GM18526 (cell line): ENCODE results near the gene MAPKAPK2.

Experiments used
- POLR2A ChIP-seq: IDR thresholded peaks from 3 replicates; pipeline ENCODE4 v1.6.1; 2011; ENCODE audit not compliant: insufficient read length; ENCODE audit errors: extremely low read depth

Gene MAPKAPK2

GRCh38 chr1:206655471-206655882 is 29.2 kb upstream of the MAPKAPK2 start:
- TF ChIP-seq POLR2A = no peak

GRCh38 chr1:206656936-206657335 is 27.8 kb upstream of the MAPKAPK2 start:
- TF ChIP-seq POLR2A = no peak

- TF ChIP-seq POLR2A = no peak
Measured at GRCh38 chr1:206657751-206658150, 27.0 kb upstream of the MAPKAPK2 start.

- TF ChIP-seq POLR2A = no peak
Measured at GRCh38 chr1:206658264-206658980, 26.3 kb upstream of the MAPKAPK2 start.

GRCh38 chr1:206658981-206659273 is 25.8 kb upstream of the MAPKAPK2 start:
- no peak for TF ChIP-seq POLR2A

GRCh38 chr1:206660136-206660535 is 24.6 kb upstream of the MAPKAPK2 start:
- TF ChIP-seq POLR2A = no peak

GRCh38 chr1:206661161-206661820 is 23.4 kb upstream of the MAPKAPK2 start:
- TF ChIP-seq POLR2A = no peak

- TF ChIP-seq POLR2A = no peak
Measured at GRCh38 chr1:206662396-206663092, 22.2 kb upstream of the MAPKAPK2 start.

- TF ChIP-seq POLR2A = no peak
Measured at GRCh38 chr1:206663362-206663761, 21.3 kb upstream of the MAPKAPK2 start.

- TF ChIP-seq POLR2A = no peak
Measured at GRCh38 chr1:206663832-206664652, 20.7 kb upstream of the MAPKAPK2 start.

GRCh38 chr1:206664740-206665139 is 20.0 kb upstream of the MAPKAPK2 start:
- TF ChIP-seq POLR2A = no peak

- TF ChIP-seq POLR2A = no peak
Measured at GRCh38 chr1:206666031-206666561, 18.6 kb upstream of the MAPKAPK2 start.

- TF ChIP-seq POLR2A = no peak
Measured at GRCh38 chr1:206666954-206667665, 17.6 kb upstream of the MAPKAPK2 start.

GRCh38 chr1:206668351-206668750 is 16.4 kb upstream of the MAPKAPK2 start:
- no peak for TF ChIP-seq POLR2A
